ENCODE results near the gene CACNA1D.

Gene CACNA1D

DNA sequence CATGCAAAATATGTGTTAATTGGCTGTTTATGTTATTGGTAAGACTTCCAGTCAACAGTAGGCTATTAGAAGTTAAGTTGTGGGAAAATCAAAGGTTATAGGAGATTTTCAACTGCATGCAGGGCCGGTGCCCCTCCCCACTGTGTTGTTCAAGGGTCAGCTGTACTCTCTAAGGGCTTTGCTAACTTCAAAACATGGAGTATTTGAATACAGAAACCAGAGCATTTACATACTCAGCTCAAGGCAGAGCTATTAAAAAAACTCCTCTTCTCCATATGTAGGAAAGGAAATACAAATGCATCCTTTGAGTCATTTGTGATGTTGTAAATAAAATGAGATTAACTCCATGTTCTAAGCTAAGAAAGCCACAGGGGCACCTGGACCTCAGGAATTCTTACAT lies 368.7 kb downstream of the CACNA1D start:
- DNase-seq: no peak

Measured in NCI-H69 (cell line).